GM23338 (cell line): ENCODE data around the gene TDRD7. TPM values are rescaled to one million over a fixed set of nuclear protein-coding genes. Genes with fewer than 3 reads are reported as not detected.

Experiments used
- ATAC-seq: fragments of 200-7000 bp; cut with Tn5 transposase; 3 replicates; pipeline ENCODE4 v1.9.1; 2020
- DNase-seq: peaks from one replicate; pipeline ENCODE4 v3.0.0-alpha.2; 2015; ENCODE audit warnings: low spot score
- H2AFZ ChIP-seq: fragments of 200-600 bp; sonication (generic); 2 replicates; pipeline ENCODE4 v1.8.0; 2016; ENCODE audit warnings: antibody characterized with exemption, mild to moderate bottlenecking, moderate library complexity
- H3F3A ChIP-seq: fragments of 200-600 bp; sonication (generic); replicated peaks from 2 replicates; pipeline ENCODE4 v1.8.0; 2017; ENCODE audit warnings: antibody characterized with exemption, mixed run types, low read depth
- H3K27ac ChIP-seq: fragments of 200-600 bp; sonication (generic); 2 replicates; pipeline ENCODE4 v1.6.1; 2016; ENCODE audit warnings: low read depth
- H3K27me3 ChIP-seq: fragments of 200-600 bp; sonication (generic); 2 replicates; pipeline ENCODE4 v1.8.0; 2016; ENCODE audit warnings: mild to moderate bottlenecking, mixed run types, moderate library complexity; ENCODE audit not compliant: insufficient read depth
- H3K36me3 ChIP-seq: fragments of 200-600 bp; sonication (generic); 2 replicates; pipeline ENCODE4 v1.8.0; 2016; ENCODE audit warnings: mild to moderate bottlenecking; ENCODE audit not compliant: insufficient read depth
- H3K4me1 ChIP-seq: fragments of 200-600 bp; sonication (generic); 2 replicates; pipeline ENCODE4 v1.8.0; 2016; ENCODE audit warnings: mild to moderate bottlenecking, moderate library complexity; ENCODE audit not compliant: insufficient read depth
- H3K4me2 ChIP-seq: fragments of 200-600 bp; sonication (generic); 2 replicates; pipeline ENCODE4 v1.7.1; 2017; ENCODE audit warnings: mixed run types
- H3K4me3 ChIP-seq: fragments of 200-600 bp; sonication (generic); 2 replicates; pipeline ENCODE4 v1.6.1; 2016; ENCODE audit warnings: mixed run types
- H3K79me2 ChIP-seq: fragments of 200-600 bp; sonication (generic); replicated peaks from 2 replicates; pipeline ENCODE4 v1.8.0; 2017; ENCODE audit warnings: mild to moderate bottlenecking; ENCODE audit not compliant: insufficient read depth
- H3K9me2 ChIP-seq: fragments of 200-600 bp; sonication (generic); 2 replicates; pipeline ENCODE4 v1.8.0; 2017; ENCODE audit not compliant: insufficient read depth
- H4K20me1 ChIP-seq: fragments of 200-600 bp; sonication (generic); replicated peaks from 2 replicates; pipeline ENCODE4 v1.8.0; 2017; ENCODE audit warnings: mild to moderate bottlenecking; ENCODE audit not compliant: insufficient read depth
- H3K27ac Mint-ChIP-seq: 2 replicates; pipeline ENCODE4 v1.8.0; 2020; ENCODE audit warnings: inconsistent platforms, mild to moderate bottlenecking, moderate library complexity, mixed read lengths
- H3K27me3 Mint-ChIP-seq: 3 replicates; pipeline ENCODE4 v1.8.0; 2022; ENCODE audit warnings: low read depth, mild to moderate bottlenecking, moderate library complexity, mixed read lengths, inconsistent platforms; ENCODE audit not compliant: insufficient read depth, poor library complexity
- H3K36me3 Mint-ChIP-seq: 3 replicates; pipeline ENCODE4 v1.8.0; 2021; ENCODE audit warnings: low read depth, mild to moderate bottlenecking, inconsistent platforms, moderate library complexity, mixed read lengths
- H3K4me1 Mint-ChIP-seq: 3 replicates; pipeline ENCODE4 v1.8.0; 2020; ENCODE audit warnings: mild to moderate bottlenecking, inconsistent platforms, mixed read lengths
- H3K4me3 Mint-ChIP-seq: 3 replicates; pipeline ENCODE4 v1.8.0; 2021; ENCODE audit warnings: moderate library complexity, mild to moderate bottlenecking, inconsistent platforms, mixed read lengths
- H3K9me3 Mint-ChIP-seq: 3 replicates; pipeline ENCODE4 v1.8.0; 2020; ENCODE audit warnings: moderate library complexity, mild to moderate bottlenecking, inconsistent platforms, mixed read lengths
- EZH2 ChIP-seq: fragments of 200-600 bp; sonication (generic); IDR thresholded peaks from one replicate; pipeline ENCODE4 v1.8.0; 2017; ENCODE audit warnings: antibody characterized with exemption, mild to moderate bottlenecking, low read depth; ENCODE audit not compliant: unreplicated experiment
- EZH2phosphoT487 ChIP-seq: fragments of 200-600 bp; sonication (generic); IDR thresholded peaks from one replicate; pipeline ENCODE4 v1.8.1; 2018; ENCODE audit warnings: antibody characterized with exemption; ENCODE audit not compliant: unreplicated experiment
- NANOG ChIP-seq: IDR thresholded peaks from 2 replicates; pipeline ENCODE4 v1.6.1; 2016; ENCODE audit warnings: antibody characterized with exemption, borderline replicate concordance
- POLR2AphosphoS5 ChIP-seq: IDR thresholded peaks from 2 replicates; pipeline ENCODE4 v1.6.1; 2016; ENCODE audit warnings: antibody characterized with exemption, low read depth
- STAT1 ChIP-seq: IDR thresholded peaks from one replicate; pipeline ENCODE4 v1.6.1; 2016; ENCODE audit warnings: antibody characterized with exemption; ENCODE audit not compliant: unreplicated experiment
- ZNF114 ChIP-seq: fragments of 250-450 bp; sonication (Bioruptor Pico); IDR thresholded peaks from 2 replicates; pipeline ENCODE4 v1.5.0; 2020; ENCODE audit warnings: mild to moderate bottlenecking, moderate library complexity
- ZNF331 ChIP-seq: fragments of 250-450 bp; sonication (Bioruptor Pico); IDR thresholded peaks from 2 replicates; pipeline ENCODE4 v1.5.0; 2020; ENCODE audit warnings: low read depth, mild to moderate bottlenecking, moderate library complexity
- polyA plus RNA-seq: library from polyadenylated mRNA; unstranded; fragments of >200 nt; fragmentation: Nextera tagmentation; extraction: Ambion mirVana; gene quantifications from 2 replicates; pipeline ENCODE4 v1.2.1, GENCODE V29; 2016
- total RNA-seq: library from RNA; depleted of rRNA; stranded (reverse); fragments of >200 nt; shearing (Covaris generic); gene quantifications from 2 replicates; pipeline ENCODE4 v1.2.3, GENCODE V29; 2014
- TF ChIP-seq, protein P1 (sequence below): fragments of 250-450 bp; sonication (Bioruptor Pico); IDR thresholded peaks from 2 replicates; pipeline ENCODE4 v1.5.0; 2020; ENCODE audit warnings: mild to moderate bottlenecking, moderate library complexity
- TF ChIP-seq, protein P2 (sequence below): IDR thresholded peaks from one replicate; pipeline ENCODE4 v1.6.1; 2018; ENCODE audit warnings: antibody characterized with exemption; ENCODE audit not compliant: unreplicated experiment

Gene TDRD7
- total and polyA plus RNA-seq, 2 experiments from 2014 or later = 1.7 to 3.1 TPM

DNA sequence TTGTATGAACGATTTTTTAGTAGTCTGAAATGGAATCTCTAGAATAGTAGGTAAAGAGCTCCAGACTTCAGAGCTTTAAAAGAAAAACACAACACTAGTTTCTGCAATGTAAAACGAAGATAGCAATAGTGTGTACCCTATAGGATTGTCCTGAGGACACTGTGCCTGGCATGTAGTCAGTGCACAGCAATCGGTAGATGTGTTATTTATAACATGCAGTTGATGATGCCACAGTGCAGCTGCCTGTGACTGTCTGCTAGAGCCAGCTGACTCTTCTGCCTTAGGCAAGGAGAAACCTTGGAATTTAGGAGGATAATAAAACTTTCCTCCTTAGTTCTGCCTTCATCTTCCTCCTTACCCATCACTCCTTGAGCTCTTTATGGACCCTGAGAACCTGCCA lies 61.8 kb downstream of the TDRD7 start (continued):
- TF ChIP-seq, protein P1, sequence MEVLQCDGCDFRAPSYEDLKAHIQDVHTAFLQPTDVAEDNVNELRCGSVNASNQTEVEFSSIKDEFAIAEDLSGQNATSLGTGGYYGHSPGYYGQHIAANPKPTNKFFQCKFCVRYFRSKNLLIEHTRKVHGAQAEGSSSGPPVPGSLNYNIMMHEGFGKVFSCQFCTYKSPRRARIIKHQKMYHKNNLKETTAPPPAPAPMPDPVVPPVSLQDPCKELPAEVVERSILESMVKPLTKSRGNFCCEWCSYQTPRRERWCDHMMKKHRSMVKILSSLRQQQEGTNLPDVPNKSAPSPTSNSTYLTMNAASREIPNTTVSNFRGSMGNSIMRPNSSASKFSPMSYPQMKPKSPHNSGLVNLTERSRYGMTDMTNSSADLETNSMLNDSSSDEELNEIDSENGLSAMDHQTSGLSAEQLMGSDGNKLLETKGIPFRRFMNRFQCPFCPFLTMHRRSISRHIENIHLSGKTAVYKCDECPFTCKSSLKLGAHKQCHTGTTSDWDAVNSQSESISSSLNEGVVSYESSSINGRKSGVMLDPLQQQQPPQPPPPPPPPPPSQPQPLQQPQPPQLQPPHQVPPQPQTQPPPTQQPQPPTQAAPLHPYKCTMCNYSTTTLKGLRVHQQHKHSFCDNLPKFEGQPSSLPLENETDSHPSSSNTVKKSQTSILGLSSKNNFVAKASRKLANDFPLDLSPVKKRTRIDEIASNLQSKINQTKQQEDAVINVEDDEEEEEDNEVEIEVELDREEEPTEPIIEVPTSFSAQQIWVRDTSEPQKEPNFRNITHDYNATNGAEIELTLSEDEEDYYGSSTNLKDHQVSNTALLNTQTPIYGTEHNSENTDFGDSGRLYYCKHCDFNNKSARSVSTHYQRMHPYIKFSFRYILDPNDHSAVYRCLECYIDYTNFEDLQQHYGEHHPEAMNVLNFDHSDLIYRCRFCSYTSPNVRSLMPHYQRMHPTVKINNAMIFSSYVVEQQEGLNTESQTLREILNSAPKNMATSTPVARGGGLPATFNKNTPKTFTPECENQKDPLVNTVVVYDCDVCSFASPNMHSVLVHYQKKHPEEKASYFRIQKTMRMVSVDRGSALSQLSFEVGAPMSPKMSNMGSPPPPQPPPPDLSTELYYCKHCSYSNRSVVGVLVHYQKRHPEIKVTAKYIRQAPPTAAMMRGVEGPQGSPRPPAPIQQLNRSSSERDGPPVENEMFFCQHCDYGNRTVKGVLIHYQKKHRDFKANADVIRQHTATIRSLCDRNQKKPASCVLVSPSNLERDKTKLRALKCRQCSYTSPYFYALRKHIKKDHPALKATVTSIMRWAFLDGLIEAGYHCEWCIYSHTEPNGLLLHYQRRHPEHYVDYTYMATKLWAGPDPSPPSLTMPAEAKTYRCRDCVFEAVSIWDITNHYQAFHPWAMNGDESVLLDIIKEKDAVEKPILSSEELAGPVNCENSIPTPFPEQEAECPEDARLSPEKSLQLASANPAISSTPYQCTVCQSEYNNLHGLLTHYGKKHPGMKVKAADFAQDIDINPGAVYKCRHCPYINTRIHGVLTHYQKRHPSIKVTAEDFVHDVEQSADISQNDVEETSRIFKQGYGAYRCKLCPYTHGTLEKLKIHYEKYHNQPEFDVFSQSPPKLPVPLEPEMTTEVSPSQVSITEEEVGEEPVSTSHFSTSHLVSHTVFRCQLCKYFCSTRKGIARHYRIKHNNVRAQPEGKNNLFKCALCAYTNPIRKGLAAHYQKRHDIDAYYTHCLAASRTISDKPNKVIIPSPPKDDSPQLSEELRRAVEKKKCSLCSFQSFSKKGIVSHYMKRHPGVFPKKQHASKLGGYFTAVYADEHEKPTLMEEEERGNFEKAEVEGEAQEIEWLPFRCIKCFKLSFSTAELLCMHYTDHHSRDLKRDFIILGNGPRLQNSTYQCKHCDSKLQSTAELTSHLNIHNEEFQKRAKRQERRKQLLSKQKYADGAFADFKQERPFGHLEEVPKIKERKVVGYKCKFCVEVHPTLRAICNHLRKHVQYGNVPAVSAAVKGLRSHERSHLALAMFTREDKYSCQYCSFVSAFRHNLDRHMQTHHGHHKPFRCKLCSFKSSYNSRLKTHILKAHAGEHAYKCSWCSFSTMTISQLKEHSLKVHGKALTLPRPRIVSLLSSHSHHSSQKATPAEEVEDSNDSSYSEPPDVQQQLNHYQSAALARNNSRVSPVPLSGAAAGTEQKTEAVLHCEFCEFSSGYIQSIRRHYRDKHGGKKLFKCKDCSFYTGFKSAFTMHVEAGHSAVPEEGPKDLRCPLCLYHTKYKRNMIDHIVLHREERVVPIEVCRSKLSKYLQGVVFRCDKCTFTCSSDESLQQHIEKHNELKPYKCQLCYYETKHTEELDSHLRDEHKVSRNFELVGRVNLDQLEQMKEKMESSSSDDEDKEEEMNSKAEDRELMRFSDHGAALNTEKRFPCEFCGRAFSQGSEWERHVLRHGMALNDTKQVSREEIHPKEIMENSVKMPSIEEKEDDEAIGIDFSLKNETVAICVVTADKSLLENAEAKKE (CRISPR knock-in tag) = no peak
- TF ChIP-seq, protein P2, sequence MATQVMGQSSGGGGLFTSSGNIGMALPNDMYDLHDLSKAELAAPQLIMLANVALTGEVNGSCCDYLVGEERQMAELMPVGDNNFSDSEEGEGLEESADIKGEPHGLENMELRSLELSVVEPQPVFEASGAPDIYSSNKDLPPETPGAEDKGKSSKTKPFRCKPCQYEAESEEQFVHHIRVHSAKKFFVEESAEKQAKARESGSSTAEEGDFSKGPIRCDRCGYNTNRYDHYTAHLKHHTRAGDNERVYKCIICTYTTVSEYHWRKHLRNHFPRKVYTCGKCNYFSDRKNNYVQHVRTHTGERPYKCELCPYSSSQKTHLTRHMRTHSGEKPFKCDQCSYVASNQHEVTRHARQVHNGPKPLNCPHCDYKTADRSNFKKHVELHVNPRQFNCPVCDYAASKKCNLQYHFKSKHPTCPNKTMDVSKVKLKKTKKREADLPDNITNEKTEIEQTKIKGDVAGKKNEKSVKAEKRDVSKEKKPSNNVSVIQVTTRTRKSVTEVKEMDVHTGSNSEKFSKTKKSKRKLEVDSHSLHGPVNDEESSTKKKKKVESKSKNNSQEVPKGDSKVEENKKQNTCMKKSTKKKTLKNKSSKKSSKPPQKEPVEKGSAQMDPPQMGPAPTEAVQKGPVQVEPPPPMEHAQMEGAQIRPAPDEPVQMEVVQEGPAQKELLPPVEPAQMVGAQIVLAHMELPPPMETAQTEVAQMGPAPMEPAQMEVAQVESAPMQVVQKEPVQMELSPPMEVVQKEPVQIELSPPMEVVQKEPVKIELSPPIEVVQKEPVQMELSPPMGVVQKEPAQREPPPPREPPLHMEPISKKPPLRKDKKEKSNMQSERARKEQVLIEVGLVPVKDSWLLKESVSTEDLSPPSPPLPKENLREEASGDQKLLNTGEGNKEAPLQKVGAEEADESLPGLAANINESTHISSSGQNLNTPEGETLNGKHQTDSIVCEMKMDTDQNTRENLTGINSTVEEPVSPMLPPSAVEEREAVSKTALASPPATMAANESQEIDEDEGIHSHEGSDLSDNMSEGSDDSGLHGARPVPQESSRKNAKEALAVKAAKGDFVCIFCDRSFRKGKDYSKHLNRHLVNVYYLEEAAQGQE = no peak

DNA sequence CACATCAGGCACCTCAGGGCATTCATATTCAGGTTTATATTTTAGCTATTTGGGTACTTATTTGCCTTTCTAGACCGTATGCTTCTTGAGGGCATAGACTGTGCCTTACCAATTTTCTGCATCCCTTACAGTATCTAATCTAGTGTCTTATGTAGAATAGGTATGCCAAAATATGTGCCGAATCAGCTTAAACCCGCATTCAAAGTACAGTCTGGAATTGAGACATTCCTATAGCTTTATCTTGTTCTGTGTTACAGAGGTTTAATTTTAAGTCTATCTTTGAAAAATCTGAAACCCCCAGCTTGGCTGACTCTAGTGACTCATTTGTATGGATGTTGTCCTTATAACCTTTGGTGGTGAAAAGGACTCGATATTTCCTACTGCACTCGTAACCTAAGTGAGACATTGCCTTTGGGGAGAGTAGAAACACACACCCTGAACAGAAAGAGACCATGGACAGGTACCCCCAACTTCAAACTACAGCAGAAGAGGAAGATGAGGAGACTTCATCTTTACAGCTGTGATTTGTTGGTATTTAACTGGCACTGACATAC lies 62.6 kb downstream of the TDRD7 start:
- Histone ChIP-seq H3K27ac (no peak overlapping the region), H2AFZ (no peak overlapping the region), H3K79me2 (no peaks in the 10 kb centered on the region), H3K27me3 (no peaks in the 10 kb centered on the region), H3K36me3 (no peaks in the 10 kb centered on the region), H3K9me2 (no peaks in the 10 kb centered on the region), H4K20me1 (no peaks in the 10 kb centered on the region), H3K4me1 (no peaks in the 10 kb centered on the region), H3K4me3 (no peak overlapping the region), H3K4me2 (no peak overlapping the region), H3F3A (no peaks in the 10 kb centered on the region)
- Mint-ChIP-seq H3K4me1 (peaks cover 5% of the 10 kb centered on the region; the same call in 2 of the 3 replicates), H3K4me3 (no peak overlapping the region), H3K9me3 (no peaks in the 10 kb centered on the region), H3K27me3 (peaks cover 2% of the 10 kb centered on the region), H3K36me3 (no peaks in the 10 kb centered on the region), H3K27ac (no peak overlapping the region)
- no peak for DNase-seq
- ATAC-seq = no peak
- TF ChIP-seq EZH2phosphoT487 (no peak), POLR2AphosphoS5 (no peak), NANOG (no peak), STAT1 (no peak), ZNF331 (CRISPR knock-in tag) (no peak), EZH2 (no peak), ZNF114 (CRISPR knock-in tag) (no peak)
